Measurements from ENCODE around the gene TRAM2.

The TRAM2 gene

GRCh38 chr6:52509281-52510212, 67.3 kb downstream of the TRAM2 start:
- no peak for DNase-seq (ENCODE audit: low read depth in 2 of 2)

GRCh38 chr6:52508261-52508739, 68.6 kb downstream of the TRAM2 start:
- no peak for DNase-seq (ENCODE audit: low read depth in 2 of 2)

- DNase-seq (ENCODE audit: low read depth in 2 of 2) = peak; percentile 33 to 44
These were observed 69.2 kb downstream of the TRAM2 start for GRCh38 chr6:52507557-52508260.

GRCh38 chr6:52506476-52506875, 70.4 kb downstream of the TRAM2 start:
- no peak for DNase-seq (ENCODE audit: low read depth in 2 of 2)

GRCh38 chr6:52505726-52506409, 71.0 kb downstream of the TRAM2 start:
- no peak for DNase-seq (ENCODE audit: low read depth in 2 of 2)

GRCh38 chr6:52504782-52505136, 72.1 kb downstream of the TRAM2 start:
- no peak for DNase-seq (ENCODE audit: low read depth in 2 of 2)

- no peak for DNase-seq (ENCODE audit: low read depth in 2 of 2)
These were observed 72.7 kb downstream of the TRAM2 start for GRCh38 chr6:52503851-52504781.

- DNase-seq (ENCODE audit: low read depth in 2 of 2) = no peak
These were observed 73.5 kb downstream of the TRAM2 start for GRCh38 chr6:52503323-52503747.

GRCh38 chr6:52502306-52503029, 74.4 kb downstream of the TRAM2 start:
- no peak for DNase-seq (ENCODE audit: low read depth in 2 of 2)

GRCh38 chr6:52500238-52501129, 76.4 kb downstream of the TRAM2 start:
- no peak for DNase-seq (ENCODE audit: low read depth in 2 of 2)

GRCh38 chr6:52499681-52500236, 77.1 kb downstream of the TRAM2 start:
- no peak for DNase-seq (ENCODE audit: low read depth in 2 of 2)

GRCh38 chr6:52499026-52499425, 77.8 kb downstream of the TRAM2 start:
- DNase-seq (ENCODE audit: low read depth in 2 of 2) = peak in 1 of 2 experiments; percentile 28

- no peak for DNase-seq (ENCODE audit: low read depth in 2 of 2)
These were observed 78.3 kb downstream of the TRAM2 start for GRCh38 chr6:52498538-52499017.

- no peak for DNase-seq (ENCODE audit: low read depth in 2 of 2)
These were observed 79.0 kb downstream of the TRAM2 start for GRCh38 chr6:52497652-52498408.

- no peak for DNase-seq (ENCODE audit: low read depth in 2 of 2)
These were observed 80.2 kb downstream of the TRAM2 start for GRCh38 chr6:52496631-52497030.

- DNase-seq (ENCODE audit: low read depth in 2 of 2) = no peak
These were observed 80.9 kb downstream of the TRAM2 start for GRCh38 chr6:52495922-52496321.

GRCh38 chr6:52494298-52495072, 82.4 kb downstream of the TRAM2 start:
- no peak for DNase-seq (ENCODE audit: low read depth in 2 of 2)
